ENCODE results near the gene EPHB2. TPM values are rescaled to one million over a fixed set of nuclear protein-coding genes. Genes with fewer than 3 reads are reported as not detected.

EPHB2 gene
- total RNA-seq, 1 donor from 2014 or later = 4.2 TPM

DNA sequence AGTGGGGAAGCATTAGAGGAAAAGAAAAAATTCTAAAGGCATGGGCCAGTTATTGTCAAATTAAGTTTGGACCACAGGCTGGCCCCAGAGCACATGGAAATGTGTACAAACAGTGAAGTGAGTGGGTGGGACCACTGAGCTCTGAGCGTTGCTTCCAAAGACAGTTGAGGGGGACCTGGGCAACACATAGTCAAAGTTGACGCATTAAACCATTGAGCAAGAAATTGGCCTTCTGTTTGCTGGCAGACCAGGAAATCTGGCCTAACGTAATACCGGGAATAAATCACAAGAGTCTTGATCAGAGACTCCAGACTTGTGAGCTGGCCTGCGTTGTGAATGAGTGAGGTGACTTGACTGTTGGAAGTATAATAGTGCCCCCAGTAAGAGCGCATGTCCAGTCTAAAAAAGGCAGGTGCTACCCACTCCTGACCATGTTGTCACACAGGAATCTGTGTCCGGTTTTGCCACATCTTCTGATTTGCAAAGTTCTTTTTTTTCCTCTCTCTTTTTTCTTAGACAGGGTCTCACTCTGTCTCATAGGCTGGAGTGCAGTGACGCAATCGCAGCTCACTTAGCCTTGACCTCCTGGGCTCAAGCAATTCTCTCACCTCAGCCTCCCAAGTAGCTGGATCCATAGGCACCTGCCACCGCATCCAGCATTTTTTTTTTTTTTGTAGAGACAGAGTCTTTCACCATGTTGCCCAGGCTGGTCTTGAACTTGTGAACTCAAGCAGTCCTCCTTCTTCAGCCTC is 10.7 kb downstream of the EPHB2 start:
- no peak for DNase-seq (ENCODE audit: low read depth)

DNA sequence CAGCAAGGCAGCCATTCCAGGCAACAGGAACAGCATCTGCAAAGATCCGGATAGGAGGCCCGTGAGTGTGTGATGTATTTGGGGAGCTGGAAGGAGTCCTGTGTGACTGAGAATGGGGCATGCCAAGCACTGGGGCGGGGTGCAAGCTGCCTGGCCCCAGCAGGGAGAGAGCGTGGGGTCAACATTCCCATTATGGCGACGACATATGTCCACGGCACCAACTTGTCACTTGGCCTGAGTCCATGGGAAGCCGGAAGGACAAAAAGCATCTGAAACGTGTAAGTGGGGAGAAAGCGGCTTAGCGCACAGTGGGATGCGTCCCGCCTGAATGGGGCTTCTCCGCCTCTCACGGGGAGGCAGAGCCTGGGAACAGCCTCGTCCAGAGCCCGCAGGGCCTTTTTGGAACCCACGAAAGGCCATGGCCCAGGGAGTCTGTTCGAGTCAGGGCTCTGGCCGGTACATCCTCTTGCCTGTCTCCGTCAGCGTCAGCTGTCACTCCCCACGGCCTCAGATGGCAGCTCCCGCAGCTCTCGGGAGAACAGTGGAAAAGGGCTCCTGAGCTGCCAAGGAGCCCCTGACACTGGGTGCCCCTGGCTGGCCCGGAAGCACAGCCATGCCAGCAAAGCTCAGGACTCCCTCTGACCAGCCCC is 12.4 kb downstream of the EPHB2 start:
- no peak for DNase-seq (ENCODE audit: low read depth)

DNA sequence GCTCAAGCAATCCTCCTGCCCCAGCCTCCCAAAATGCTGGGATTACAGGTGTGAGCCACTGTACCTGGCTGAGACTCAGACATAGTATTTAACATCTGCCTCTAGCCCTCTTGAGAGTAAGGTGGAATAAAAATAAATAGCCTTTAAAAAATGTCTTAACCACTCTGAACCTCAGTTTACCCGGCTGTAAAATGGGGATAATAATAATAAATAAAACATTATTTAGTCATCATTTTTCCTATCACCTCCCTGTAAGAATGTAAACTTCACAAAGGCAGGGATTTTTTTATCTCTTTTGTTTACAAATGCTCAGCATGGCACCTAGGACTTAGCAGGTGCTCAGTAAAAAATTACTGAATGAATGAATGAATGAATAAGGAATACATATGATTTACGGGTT is 17.2 kb downstream of the EPHB2 start:
- DNase-seq (ENCODE audit: low read depth) = no peak

DNA sequence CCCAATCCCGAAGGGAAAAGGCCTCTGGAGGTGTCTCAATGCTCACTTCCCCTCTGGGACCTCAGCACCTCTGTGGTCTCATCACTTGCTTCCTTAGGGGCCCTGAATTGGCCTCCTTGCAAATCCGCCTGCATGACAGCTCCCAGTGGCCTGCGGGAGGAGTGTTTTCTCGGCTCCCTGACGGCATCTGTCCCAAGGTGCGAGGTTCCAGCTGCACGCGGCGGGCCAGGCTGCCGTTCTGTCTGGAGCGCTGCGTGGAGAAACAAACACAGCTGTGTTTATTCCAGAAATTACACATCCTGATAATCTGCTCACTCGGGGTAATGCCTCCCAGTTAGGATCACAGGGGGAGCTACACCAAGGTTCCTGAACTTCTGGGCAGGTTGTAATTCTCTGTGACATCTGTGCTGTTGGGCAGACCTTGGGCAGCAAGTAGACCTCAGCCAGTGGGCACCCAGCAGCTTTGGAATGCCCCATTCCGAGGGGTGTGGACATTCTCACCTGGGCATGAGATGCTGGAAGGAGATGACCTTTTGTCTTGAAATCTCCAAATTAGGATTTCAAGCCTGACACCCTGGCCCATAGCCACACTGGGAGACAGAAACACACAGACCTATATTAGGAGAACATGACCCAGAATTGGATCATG is 18.2 kb downstream of the EPHB2 start:
- DNase-seq (ENCODE audit: low read depth) = no peak

DNA sequence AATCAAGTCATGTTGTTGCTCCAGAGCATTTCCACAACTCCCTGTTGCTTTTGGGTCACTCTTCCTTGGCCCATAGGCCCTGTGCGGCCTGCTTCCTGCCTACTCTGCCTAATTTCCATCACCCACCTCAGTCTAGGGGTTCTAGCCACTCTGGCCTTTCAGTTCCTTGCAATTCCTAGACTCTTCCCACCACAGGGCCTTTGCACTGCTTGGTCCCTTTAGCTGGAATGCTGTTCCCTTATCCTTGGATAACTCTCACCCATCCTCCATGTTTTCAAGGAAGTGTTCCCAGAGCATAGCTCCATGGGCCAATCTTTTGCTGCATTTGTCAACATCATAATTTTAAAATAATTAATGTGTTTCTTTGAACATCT is 18.7 kb downstream of the EPHB2 start:
- DNase-seq (ENCODE audit: low read depth) = no peak

DNA sequence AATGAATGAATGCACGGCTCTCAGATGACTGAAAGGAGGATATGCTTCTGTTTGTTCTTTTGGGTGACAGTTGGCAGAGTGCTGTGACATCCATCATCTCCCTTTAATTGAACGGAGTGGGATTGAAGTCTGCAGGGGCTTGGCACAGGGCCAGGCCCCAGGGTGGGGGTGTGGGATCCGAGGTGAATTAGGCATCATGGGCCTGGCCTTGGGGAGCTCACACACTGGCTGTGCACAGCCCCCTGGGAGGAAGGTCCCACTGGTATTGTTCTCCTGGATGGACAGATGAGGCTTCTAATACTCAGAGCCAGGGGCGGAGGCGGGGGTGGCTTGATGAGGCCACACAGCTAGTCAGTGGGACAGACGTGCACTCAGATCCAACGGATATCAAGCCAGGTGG is 19.3 kb downstream of the EPHB2 start:
- DNase-seq (ENCODE audit: low read depth) = no peak

DNA sequence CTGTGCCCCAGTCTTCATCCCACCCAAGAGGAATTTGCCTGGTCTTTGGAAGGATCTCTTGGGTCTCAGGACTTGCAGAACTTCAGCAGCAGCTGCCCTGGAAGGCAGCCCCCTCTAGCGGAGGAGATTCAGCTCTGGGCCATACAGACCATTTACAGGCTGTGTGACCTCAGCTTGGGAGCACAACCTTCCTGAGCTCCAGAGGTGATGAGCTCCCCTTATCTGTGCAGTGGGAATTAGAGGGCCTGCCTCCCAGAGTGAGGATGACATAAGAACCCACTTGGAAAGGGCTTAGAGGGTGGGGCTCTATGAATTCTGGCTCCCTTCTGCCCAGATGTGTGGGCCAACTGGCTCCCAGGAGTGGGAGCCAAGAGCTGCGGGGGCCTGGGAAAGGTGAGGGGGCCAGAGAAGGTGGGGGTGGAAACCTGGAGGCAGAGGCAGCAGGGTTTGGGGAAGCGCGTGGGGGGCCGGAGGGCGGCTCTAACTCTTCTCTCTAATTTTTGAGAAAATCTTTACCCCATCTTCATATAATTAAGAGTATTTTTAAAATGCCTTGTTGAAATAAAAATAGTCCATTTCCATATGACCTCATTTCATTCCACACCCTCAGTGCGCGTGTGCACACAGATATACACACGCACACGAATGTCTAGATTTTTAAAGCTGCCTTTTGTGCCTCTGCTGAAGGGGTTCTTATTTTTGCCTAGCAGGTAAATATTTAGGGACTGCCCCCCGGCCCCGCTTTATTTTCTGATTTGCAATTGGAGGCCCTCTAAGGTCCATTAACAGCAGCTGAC is 21.5 kb downstream of the EPHB2 start:
- DNase-seq (ENCODE audit: low read depth) = no peak

DNA sequence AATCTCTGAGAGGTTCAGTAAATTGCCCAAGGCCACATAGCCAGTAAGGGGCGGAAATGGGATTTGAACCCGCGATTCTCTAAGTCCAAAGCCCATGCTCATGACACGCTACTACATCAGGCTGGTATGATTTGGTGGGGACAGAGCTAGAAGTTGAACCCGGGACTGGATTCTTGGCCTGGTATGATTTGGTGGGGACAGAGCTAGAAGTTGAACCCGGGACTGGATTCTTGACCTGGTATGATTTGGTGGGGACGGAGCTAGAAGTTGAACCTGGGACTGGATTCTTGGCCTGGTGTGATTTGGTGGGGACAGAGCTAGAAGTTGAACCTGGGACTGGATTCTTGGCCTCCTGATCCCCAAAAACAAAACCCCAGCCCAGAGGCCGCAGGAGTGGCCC is 23.0 kb downstream of the EPHB2 start:
- no peak for DNase-seq (ENCODE audit: low read depth)

DNA sequence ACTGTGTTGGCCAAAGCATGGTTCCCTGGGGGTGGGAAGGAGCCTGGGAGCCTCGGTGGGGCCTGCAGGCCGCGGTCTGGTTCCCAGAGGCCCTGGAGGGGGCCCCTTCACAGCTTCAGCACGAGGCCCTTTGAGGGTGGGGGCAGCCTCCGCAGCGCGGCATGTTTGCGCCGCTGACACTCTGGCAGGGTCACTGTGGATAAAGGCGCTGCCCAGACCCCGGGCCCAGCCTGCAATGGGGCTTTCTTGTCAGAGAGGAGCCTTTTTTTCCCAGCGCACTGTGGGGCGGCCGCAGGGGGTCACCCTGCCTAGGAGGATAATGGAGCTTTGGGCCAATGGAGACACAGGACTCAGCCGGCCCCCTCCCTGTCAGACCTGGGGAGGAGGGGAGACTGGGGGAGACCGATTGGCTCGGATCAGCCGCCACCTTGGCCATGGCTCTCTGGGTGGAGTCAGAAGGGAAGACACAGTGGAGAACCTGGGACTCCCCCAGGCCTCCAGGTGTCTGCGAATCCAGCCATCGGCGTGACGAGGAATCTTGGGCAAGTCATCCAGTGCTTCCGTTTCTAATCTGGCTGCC is 26.0 kb downstream of the EPHB2 start:
- DNase-seq (ENCODE audit: low read depth) = no peak

DNA sequence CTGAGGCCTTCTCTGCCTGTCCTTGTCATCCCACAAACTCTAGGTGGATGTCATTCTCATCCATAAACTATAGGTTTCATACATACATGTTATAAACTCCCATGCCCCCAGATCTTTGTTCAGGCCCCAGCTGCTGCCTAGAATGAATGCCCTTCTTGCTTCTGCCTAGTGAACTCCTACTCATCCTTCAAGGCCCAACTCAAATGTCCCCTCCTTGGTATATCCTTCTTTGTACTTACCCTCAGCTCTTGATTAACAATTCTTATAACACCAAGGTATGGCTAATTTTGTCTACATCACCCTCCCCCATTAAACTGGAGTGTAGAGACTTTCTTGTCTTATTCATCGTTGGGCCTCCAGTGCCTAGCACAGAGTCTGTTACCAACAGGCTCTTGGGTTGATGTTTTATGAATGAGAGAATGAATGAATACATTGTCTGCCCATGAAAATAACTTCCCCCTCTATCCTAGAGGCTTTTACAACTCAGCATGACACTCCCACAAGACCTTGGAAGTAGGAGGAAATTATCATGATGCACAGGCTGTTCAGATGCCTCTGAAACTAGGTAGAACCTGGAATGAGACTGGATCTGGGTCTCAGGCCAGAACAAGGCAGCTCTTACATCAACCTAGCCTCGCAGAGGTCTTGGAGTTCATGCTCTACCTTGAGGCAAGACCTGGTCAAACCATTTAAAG is 26.9 kb downstream of the EPHB2 start:
- no peak for DNase-seq (ENCODE audit: low read depth)

DNA sequence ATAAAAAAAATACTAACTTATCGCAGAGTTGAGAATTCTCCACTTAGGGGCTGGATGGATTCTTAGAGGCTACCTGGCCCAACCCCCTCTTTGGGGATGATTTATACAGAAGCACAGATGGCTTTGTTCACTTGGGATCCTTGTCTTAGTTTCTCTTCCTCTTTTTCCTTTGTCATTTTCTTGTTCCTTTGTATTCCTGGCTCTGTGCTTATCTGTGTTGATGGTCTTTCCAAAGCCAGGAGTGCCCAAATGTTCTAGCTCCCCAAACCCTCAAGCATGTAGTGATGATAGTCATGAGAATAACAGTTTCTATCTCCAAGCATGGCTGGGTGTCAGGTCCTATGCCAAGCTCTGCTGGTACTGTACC is 27.4 kb downstream of the EPHB2 start:
- no peak for DNase-seq (ENCODE audit: low read depth)

DNA sequence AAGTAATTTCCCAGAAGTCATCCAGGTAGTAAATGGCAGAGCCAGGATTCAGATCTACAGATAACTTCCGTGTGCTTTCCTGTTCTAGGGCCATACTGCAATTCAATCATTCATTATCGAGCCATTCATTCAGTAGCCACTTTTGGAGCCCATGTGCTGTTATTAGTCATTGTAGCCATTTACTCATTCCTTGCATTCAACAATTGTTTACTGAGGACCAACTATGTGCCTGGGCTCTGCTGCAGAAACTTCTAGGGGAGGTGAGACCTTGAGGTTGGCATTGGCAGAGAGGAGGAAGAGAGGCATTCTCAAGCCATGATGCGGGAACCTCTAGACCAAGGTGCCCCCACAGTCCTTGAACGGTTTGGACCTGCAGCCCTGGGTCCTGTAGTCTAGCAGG is 27.9 kb downstream of the EPHB2 start:
- no peak for DNase-seq (ENCODE audit: low read depth)

DNA sequence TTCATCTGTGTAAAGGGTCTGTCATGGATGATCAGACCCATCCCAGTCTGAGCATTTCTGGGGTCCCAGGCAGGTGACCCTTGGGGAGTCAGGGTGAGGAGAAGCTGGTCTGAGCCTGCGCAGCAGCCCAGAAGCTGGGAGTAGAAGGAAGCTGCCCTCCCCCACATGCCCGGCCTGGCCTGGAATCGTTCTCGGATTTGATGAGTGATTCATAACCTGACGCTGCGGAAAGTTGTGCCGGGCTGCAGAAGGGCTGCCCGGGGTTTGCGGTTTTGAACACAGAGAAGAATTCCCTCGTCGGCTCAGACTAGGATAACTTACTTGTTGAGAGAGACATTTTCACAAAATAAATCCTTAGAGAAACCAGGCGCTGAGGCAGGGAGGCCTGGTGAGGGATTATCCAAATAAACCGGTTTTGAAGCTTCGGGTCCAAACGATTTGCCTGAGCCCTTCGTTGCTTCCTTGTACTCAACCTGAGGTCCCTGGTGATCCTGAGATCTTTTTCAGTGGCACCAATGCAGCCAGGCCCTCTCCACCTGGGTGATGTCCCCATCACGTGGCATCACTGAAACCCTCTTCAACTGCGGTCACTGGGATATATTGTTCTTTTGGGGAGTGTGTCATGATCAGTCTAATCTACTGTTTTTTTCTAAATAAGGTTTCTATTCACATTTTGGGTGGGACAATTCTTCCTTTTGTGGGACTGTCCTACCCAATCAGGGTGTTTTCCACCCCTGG is 29.2 kb downstream of the EPHB2 start:
- peak; percentile 92 for DNase-seq (ENCODE audit: low read depth)

DNA sequence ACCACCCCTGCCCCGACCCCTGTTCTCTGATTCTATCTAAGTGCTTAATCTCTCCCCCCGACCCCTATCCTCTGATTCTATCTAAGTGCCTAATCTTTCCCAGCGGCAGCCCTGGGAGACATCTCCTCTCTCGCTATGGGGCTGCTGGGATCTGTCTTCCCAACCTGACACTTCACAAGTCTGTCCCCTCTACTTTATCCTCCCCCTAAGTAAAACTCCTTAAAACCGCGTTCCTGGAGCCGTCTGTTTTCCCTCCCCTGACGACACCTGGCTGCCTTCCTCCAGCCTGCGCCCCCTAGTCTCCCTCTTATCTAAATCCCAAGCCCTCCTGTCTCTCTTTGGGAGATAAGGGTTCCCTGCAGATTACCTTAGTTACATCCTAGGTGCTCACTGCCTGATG is 30.5 kb downstream of the EPHB2 start:
- DNase-seq (ENCODE audit: low read depth) = no peak

DNA sequence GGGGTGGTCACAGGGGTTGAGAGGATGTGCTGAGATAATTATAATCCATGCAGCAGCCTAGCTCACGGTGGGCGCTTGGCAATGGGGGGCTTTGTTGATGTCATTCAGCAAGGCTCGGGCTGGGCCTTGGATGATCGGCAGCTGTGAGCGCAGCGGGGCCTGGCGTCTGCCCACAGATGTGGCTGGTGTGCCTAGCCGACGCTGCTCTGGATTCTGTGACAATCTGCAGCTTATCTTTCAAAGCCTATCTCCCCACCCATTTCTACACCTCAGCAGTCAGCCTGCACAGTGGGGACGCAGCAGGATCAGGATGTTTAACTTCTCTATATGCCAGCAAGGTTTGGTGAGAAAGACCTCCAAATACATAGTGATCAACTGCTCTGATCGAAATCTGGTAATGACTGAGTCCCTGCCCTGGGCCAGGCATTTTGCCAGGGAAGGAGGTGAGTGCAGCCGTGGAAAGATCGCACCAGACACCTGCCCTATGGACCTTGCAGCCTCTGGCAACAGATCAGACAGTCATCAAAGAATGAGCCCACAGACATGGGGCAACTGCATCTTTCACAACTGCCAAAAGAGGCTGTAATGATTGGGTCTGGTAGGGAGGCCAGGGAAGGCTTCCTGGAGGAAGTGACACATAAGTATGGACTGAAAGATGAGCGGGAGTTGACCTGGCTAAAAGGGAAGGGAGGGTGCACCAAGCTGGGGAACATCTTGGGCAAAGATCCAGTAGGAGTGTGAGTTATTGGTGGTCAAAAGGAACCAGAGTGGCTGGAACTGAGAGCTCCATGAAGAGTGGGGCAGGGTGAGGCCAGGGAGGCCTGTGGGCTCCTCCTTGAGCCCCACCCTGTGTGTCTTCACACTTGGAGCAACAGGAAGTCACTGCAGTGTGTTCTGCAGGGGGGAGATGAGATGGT is 35.3 kb downstream of the EPHB2 start:
- DNase-seq (ENCODE audit: low read depth) = peak; percentile 11

DNA sequence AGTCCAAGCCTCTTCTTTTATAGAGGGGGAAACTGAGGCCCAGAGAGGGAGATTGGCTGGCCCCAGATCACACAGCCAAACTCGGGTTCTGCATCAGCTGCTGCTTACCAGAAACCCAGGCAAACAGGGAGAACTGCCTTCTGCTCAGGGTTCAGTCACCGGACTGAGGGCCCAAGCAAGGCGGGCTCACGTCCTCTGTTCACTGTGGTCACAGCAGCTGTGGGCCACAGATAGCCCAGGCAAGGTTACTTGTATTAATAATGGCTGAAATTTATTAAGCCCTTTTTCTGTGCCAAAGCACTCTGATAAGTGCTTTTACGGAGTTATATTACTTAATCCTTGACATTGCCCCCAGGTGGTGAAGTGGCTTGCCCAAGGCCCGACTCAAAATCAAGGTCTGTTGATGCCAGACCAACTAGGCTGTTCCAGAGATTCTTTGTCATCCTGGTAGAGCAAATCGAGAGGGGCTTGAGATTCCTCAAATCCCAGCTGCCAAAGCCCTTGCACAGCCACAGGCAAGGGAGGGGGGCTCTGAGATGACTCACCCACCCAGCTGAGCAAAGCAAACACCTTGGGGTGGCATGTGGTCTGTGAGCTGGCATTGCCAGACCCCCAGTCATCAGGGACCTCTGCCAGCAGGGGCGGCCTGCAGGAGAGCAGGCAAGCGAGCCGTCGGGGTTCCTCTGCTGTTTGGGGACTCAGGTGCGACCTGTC is 36.5 kb downstream of the EPHB2 start:
- peak; percentile 79 for DNase-seq (ENCODE audit: low read depth)

DNA sequence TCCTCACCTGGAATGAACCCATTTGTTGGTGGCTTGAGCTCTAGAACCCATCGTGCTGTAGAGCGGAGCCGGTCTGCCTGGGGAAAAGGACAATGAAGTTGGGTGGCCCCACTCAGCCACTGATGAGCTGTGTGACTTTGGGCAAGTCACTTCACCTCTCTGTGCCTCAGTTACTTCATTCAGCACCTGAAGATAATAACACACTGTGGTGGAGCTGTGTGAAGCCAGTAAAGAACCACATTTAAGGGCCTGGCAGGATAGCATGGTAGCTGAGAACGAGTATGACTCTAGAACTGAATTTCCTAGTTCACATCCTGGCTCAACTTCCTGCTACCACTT is 37.1 kb downstream of the EPHB2 start:
- DNase-seq (ENCODE audit: low read depth) = no peak

DNA sequence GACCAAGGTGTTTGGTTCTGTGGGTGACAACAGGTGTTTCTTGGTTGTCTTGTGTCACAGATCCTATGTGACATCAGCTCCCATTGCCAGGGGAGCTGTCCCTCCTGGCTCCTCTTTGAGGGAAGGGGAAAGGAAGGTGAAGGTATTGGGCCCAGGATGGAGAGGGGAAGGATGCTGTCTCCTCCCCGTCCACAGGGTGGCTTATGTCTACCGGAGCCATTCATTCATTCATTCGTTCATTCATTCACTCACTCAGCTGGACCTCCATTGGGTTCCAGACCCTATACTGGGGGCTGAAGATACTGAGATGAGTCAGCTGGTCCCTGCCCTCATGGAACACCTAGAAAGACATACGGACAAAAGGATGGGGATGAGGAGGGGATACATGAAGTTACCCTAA is 38.9 kb downstream of the EPHB2 start:
- DNase-seq (ENCODE audit: low read depth) = no peak
